GM23338 (cell line): ENCODE results near the gene CYP4F22. TPM values are rescaled to one million over a fixed set of nuclear protein-coding genes. Genes with fewer than 3 reads are reported as not detected.

ENCODE experiments used
- ATAC-seq: fragments of 200-7000 bp; cut with Tn5 transposase; 3 replicates; pipeline ENCODE4 v1.9.1; 2020
- DNase-seq: peaks from one replicate; pipeline ENCODE4 v3.0.0-alpha.2; 2015; ENCODE audit warnings: low spot score
- H2AFZ ChIP-seq: fragments of 200-600 bp; sonication (generic); 2 replicates; pipeline ENCODE4 v1.8.0; 2016; ENCODE audit warnings: antibody characterized with exemption, mild to moderate bottlenecking, moderate library complexity
- H3F3A ChIP-seq: fragments of 200-600 bp; sonication (generic); replicated peaks from 2 replicates; pipeline ENCODE4 v1.8.0; 2017; ENCODE audit warnings: antibody characterized with exemption, mixed run types, low read depth
- H3K27ac ChIP-seq: fragments of 200-600 bp; sonication (generic); 2 replicates; pipeline ENCODE4 v1.6.1; 2016; ENCODE audit warnings: low read depth
- H3K27me3 ChIP-seq: fragments of 200-600 bp; sonication (generic); 2 replicates; pipeline ENCODE4 v1.8.0; 2016; ENCODE audit warnings: mild to moderate bottlenecking, mixed run types, moderate library complexity; ENCODE audit not compliant: insufficient read depth
- H3K36me3 ChIP-seq: fragments of 200-600 bp; sonication (generic); 2 replicates; pipeline ENCODE4 v1.8.0; 2016; ENCODE audit warnings: mild to moderate bottlenecking; ENCODE audit not compliant: insufficient read depth
- H3K4me1 ChIP-seq: fragments of 200-600 bp; sonication (generic); 2 replicates; pipeline ENCODE4 v1.8.0; 2016; ENCODE audit warnings: mild to moderate bottlenecking, moderate library complexity; ENCODE audit not compliant: insufficient read depth
- H3K4me2 ChIP-seq: fragments of 200-600 bp; sonication (generic); 2 replicates; pipeline ENCODE4 v1.7.1; 2017; ENCODE audit warnings: mixed run types
- H3K4me3 ChIP-seq: fragments of 200-600 bp; sonication (generic); 2 replicates; pipeline ENCODE4 v1.6.1; 2016; ENCODE audit warnings: mixed run types
- H3K79me2 ChIP-seq: fragments of 200-600 bp; sonication (generic); replicated peaks from 2 replicates; pipeline ENCODE4 v1.8.0; 2017; ENCODE audit warnings: mild to moderate bottlenecking; ENCODE audit not compliant: insufficient read depth
- H3K9me2 ChIP-seq: fragments of 200-600 bp; sonication (generic); 2 replicates; pipeline ENCODE4 v1.8.0; 2017; ENCODE audit not compliant: insufficient read depth
- H4K20me1 ChIP-seq: fragments of 200-600 bp; sonication (generic); replicated peaks from 2 replicates; pipeline ENCODE4 v1.8.0; 2017; ENCODE audit warnings: mild to moderate bottlenecking; ENCODE audit not compliant: insufficient read depth
- H3K27ac Mint-ChIP-seq: 2 replicates; pipeline ENCODE4 v1.8.0; 2020; ENCODE audit warnings: inconsistent platforms, mild to moderate bottlenecking, moderate library complexity, mixed read lengths
- H3K27me3 Mint-ChIP-seq: 3 replicates; pipeline ENCODE4 v1.8.0; 2022; ENCODE audit warnings: low read depth, mild to moderate bottlenecking, moderate library complexity, mixed read lengths, inconsistent platforms; ENCODE audit not compliant: insufficient read depth, poor library complexity
- H3K36me3 Mint-ChIP-seq: 3 replicates; pipeline ENCODE4 v1.8.0; 2021; ENCODE audit warnings: low read depth, mild to moderate bottlenecking, inconsistent platforms, moderate library complexity, mixed read lengths
- H3K4me1 Mint-ChIP-seq: 3 replicates; pipeline ENCODE4 v1.8.0; 2020; ENCODE audit warnings: mild to moderate bottlenecking, inconsistent platforms, mixed read lengths
- H3K4me3 Mint-ChIP-seq: 3 replicates; pipeline ENCODE4 v1.8.0; 2021; ENCODE audit warnings: moderate library complexity, mild to moderate bottlenecking, inconsistent platforms, mixed read lengths
- H3K9me3 Mint-ChIP-seq: 3 replicates; pipeline ENCODE4 v1.8.0; 2020; ENCODE audit warnings: moderate library complexity, mild to moderate bottlenecking, inconsistent platforms, mixed read lengths
- CREB1 ChIP-seq: fragments of 250-450 bp; sonication (Bioruptor Pico); IDR thresholded peaks from 2 replicates; pipeline ENCODE4 v1.5.0; 2020; ENCODE audit warnings: low read depth, mild to moderate bottlenecking, moderate library complexity
- CTCF ChIP-seq, 2 experiments: fragments of 200-600 bp in 1 of 2; sonication (generic) in 1 of 2; conservative IDR thresholded peaks; 2 replicates each; pipeline versions ENCODE4 v1.5.1 to v1.6.1; 2016 to 2017; ENCODE audit warnings: antibody characterized with exemption in 2 of 2, low read depth in 2 of 2, mild to moderate bottlenecking in 2 of 2, moderate library complexity in 1 of 2
- EZH2 ChIP-seq: fragments of 200-600 bp; sonication (generic); IDR thresholded peaks from one replicate; pipeline ENCODE4 v1.8.0; 2017; ENCODE audit warnings: antibody characterized with exemption, mild to moderate bottlenecking, low read depth; ENCODE audit not compliant: unreplicated experiment
- EZH2phosphoT487 ChIP-seq: fragments of 200-600 bp; sonication (generic); IDR thresholded peaks from one replicate; pipeline ENCODE4 v1.8.1; 2018; ENCODE audit warnings: antibody characterized with exemption; ENCODE audit not compliant: unreplicated experiment
- JUNB ChIP-seq: IDR thresholded peaks from one replicate; pipeline ENCODE4 v1.6.1; 2016; ENCODE audit warnings: antibody characterized with exemption; ENCODE audit not compliant: unreplicated experiment
- NANOG ChIP-seq: IDR thresholded peaks from 2 replicates; pipeline ENCODE4 v1.6.1; 2016; ENCODE audit warnings: antibody characterized with exemption, borderline replicate concordance
- POLR2AphosphoS5 ChIP-seq: IDR thresholded peaks from 2 replicates; pipeline ENCODE4 v1.6.1; 2016; ENCODE audit warnings: antibody characterized with exemption, low read depth
- STAT1 ChIP-seq: IDR thresholded peaks from one replicate; pipeline ENCODE4 v1.6.1; 2016; ENCODE audit warnings: antibody characterized with exemption; ENCODE audit not compliant: unreplicated experiment
- ZNF114 ChIP-seq: fragments of 250-450 bp; sonication (Bioruptor Pico); IDR thresholded peaks from 2 replicates; pipeline ENCODE4 v1.5.0; 2020; ENCODE audit warnings: mild to moderate bottlenecking, moderate library complexity
- ZNF331 ChIP-seq: fragments of 250-450 bp; sonication (Bioruptor Pico); IDR thresholded peaks from 2 replicates; pipeline ENCODE4 v1.5.0; 2020; ENCODE audit warnings: low read depth, mild to moderate bottlenecking, moderate library complexity
- polyA plus RNA-seq: library from polyadenylated mRNA; unstranded; fragments of >200 nt; fragmentation: Nextera tagmentation; extraction: Ambion mirVana; gene quantifications from 2 replicates; pipeline ENCODE4 v1.2.1, GENCODE V29; 2016
- total RNA-seq: library from RNA; depleted of rRNA; stranded (reverse); fragments of >200 nt; shearing (Covaris generic); gene quantifications from 2 replicates; pipeline ENCODE4 v1.2.3, GENCODE V29; 2014
- TF ChIP-seq, protein P1 (sequence below): IDR thresholded peaks from 2 replicates; pipeline ENCODE4 v1.6.1; 2016; ENCODE audit warnings: antibody characterized with exemption
- TF ChIP-seq, protein P2 (sequence below): IDR thresholded peaks from one replicate; pipeline ENCODE4 v1.6.1; 2018; ENCODE audit warnings: antibody characterized with exemption; ENCODE audit not compliant: unreplicated experiment
- TF ChIP-seq, protein P3 (sequence below): fragments of 250-450 bp; sonication (Bioruptor Pico); IDR thresholded peaks from 2 replicates; pipeline ENCODE4 v1.5.0; 2020; ENCODE audit warnings: mild to moderate bottlenecking, moderate library complexity

The CYP4F22 gene
- total and polyA plus RNA-seq, 2 experiments from 2014 or later: 0.24 to 1.5 TPM

DNA sequence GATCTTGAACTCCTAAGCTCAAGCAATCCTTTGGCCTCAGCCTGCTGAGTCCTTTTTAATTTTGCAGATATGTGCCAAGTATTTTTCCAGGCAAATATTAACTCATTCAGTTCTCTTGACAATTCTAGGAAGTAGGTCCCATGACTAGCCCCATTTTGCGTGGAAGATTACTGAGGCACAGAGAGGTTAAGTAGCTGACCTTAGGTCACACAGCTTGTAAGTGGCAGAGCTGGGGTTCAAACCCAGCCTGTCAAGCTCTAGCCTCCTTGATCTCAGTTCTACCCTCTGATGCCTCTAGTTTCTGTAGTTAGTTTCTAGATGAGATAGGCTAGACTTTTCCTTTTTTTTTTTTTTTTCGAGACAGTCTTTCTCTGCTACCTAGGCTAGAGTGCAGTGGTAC is 18.1 kb downstream of the CYP4F22 start:
- Mint-ChIP-seq H3K36me3 (peaks cover 40% of the 10 kb centered on the region), H3K4me1 (no peaks in the 10 kb centered on the region), H3K9me3 (peaks cover 92% of the 10 kb centered on the region), H3K4me3 (no peak overlapping the region), H3K27ac (no peak overlapping the region), H3K27me3 (peaks cover 2% of the 10 kb centered on the region)
- no peak overlapping the region for H2AFZ ChIP-seq
- no peak overlapping the region for H3K4me2 ChIP-seq
- no peaks in the 10 kb centered on the region for H3K79me2 ChIP-seq
- no peak for ATAC-seq
- H3K4me1 ChIP-seq: no peaks in the 10 kb centered on the region
- H3F3A ChIP-seq: no peaks in the 10 kb centered on the region
- TF ChIP-seq ZNF114 (CRISPR knock-in tag): no peak
- TF ChIP-seq POLR2AphosphoS5: no peak
- TF ChIP-seq, protein P1, sequence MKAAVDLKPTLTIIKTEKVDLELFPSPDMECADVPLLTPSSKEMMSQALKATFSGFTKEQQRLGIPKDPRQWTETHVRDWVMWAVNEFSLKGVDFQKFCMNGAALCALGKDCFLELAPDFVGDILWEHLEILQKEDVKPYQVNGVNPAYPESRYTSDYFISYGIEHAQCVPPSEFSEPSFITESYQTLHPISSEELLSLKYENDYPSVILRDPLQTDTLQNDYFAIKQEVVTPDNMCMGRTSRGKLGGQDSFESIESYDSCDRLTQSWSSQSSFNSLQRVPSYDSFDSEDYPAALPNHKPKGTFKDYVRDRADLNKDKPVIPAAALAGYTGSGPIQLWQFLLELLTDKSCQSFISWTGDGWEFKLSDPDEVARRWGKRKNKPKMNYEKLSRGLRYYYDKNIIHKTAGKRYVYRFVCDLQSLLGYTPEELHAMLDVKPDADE: no peak
- no peak for TF ChIP-seq NANOG
- no peak for TF ChIP-seq EZH2phosphoT487
- TF ChIP-seq STAT1: no peak
- TF ChIP-seq, protein P2, sequence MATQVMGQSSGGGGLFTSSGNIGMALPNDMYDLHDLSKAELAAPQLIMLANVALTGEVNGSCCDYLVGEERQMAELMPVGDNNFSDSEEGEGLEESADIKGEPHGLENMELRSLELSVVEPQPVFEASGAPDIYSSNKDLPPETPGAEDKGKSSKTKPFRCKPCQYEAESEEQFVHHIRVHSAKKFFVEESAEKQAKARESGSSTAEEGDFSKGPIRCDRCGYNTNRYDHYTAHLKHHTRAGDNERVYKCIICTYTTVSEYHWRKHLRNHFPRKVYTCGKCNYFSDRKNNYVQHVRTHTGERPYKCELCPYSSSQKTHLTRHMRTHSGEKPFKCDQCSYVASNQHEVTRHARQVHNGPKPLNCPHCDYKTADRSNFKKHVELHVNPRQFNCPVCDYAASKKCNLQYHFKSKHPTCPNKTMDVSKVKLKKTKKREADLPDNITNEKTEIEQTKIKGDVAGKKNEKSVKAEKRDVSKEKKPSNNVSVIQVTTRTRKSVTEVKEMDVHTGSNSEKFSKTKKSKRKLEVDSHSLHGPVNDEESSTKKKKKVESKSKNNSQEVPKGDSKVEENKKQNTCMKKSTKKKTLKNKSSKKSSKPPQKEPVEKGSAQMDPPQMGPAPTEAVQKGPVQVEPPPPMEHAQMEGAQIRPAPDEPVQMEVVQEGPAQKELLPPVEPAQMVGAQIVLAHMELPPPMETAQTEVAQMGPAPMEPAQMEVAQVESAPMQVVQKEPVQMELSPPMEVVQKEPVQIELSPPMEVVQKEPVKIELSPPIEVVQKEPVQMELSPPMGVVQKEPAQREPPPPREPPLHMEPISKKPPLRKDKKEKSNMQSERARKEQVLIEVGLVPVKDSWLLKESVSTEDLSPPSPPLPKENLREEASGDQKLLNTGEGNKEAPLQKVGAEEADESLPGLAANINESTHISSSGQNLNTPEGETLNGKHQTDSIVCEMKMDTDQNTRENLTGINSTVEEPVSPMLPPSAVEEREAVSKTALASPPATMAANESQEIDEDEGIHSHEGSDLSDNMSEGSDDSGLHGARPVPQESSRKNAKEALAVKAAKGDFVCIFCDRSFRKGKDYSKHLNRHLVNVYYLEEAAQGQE: no peak
- no peak for TF ChIP-seq EZH2
- no peak for TF ChIP-seq ZNF331 (CRISPR knock-in tag)
- no peak for TF ChIP-seq JUNB
- TF ChIP-seq, protein P3, sequence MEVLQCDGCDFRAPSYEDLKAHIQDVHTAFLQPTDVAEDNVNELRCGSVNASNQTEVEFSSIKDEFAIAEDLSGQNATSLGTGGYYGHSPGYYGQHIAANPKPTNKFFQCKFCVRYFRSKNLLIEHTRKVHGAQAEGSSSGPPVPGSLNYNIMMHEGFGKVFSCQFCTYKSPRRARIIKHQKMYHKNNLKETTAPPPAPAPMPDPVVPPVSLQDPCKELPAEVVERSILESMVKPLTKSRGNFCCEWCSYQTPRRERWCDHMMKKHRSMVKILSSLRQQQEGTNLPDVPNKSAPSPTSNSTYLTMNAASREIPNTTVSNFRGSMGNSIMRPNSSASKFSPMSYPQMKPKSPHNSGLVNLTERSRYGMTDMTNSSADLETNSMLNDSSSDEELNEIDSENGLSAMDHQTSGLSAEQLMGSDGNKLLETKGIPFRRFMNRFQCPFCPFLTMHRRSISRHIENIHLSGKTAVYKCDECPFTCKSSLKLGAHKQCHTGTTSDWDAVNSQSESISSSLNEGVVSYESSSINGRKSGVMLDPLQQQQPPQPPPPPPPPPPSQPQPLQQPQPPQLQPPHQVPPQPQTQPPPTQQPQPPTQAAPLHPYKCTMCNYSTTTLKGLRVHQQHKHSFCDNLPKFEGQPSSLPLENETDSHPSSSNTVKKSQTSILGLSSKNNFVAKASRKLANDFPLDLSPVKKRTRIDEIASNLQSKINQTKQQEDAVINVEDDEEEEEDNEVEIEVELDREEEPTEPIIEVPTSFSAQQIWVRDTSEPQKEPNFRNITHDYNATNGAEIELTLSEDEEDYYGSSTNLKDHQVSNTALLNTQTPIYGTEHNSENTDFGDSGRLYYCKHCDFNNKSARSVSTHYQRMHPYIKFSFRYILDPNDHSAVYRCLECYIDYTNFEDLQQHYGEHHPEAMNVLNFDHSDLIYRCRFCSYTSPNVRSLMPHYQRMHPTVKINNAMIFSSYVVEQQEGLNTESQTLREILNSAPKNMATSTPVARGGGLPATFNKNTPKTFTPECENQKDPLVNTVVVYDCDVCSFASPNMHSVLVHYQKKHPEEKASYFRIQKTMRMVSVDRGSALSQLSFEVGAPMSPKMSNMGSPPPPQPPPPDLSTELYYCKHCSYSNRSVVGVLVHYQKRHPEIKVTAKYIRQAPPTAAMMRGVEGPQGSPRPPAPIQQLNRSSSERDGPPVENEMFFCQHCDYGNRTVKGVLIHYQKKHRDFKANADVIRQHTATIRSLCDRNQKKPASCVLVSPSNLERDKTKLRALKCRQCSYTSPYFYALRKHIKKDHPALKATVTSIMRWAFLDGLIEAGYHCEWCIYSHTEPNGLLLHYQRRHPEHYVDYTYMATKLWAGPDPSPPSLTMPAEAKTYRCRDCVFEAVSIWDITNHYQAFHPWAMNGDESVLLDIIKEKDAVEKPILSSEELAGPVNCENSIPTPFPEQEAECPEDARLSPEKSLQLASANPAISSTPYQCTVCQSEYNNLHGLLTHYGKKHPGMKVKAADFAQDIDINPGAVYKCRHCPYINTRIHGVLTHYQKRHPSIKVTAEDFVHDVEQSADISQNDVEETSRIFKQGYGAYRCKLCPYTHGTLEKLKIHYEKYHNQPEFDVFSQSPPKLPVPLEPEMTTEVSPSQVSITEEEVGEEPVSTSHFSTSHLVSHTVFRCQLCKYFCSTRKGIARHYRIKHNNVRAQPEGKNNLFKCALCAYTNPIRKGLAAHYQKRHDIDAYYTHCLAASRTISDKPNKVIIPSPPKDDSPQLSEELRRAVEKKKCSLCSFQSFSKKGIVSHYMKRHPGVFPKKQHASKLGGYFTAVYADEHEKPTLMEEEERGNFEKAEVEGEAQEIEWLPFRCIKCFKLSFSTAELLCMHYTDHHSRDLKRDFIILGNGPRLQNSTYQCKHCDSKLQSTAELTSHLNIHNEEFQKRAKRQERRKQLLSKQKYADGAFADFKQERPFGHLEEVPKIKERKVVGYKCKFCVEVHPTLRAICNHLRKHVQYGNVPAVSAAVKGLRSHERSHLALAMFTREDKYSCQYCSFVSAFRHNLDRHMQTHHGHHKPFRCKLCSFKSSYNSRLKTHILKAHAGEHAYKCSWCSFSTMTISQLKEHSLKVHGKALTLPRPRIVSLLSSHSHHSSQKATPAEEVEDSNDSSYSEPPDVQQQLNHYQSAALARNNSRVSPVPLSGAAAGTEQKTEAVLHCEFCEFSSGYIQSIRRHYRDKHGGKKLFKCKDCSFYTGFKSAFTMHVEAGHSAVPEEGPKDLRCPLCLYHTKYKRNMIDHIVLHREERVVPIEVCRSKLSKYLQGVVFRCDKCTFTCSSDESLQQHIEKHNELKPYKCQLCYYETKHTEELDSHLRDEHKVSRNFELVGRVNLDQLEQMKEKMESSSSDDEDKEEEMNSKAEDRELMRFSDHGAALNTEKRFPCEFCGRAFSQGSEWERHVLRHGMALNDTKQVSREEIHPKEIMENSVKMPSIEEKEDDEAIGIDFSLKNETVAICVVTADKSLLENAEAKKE (CRISPR knock-in tag): no peak
- no peak for TF ChIP-seq CTCF (conservative IDR thresholded peaks at IDR 0.05; ENCODE audit: low read depth in 2 of 2)
- no peak for TF ChIP-seq CREB1 (CRISPR knock-in tag)
- no peaks in the 10 kb centered on the region for H3K27me3 ChIP-seq
- H3K4me3 ChIP-seq: no peak overlapping the region
- DNase-seq: no peak
- H3K9me2 ChIP-seq: no peaks in the 10 kb centered on the region
- no peaks in the 10 kb centered on the region for H4K20me1 ChIP-seq
- H3K36me3 ChIP-seq: no peaks in the 10 kb centered on the region; the same call in 1 of the 2 replicates
- no peak overlapping the region for H3K27ac ChIP-seq
